GM12891 (cell line): ENCODE data around the gene PRKCD.

Experiments used
- DNase-seq: peaks from one replicate; pipeline ENCODE4 v3.0.0; 2011; ENCODE audit warnings: low spot score; ENCODE audit not compliant: insufficient read length
- FAIRE-seq: peaks from 2 replicates; lab custom pipeline; 2011; peaks lifted over from hg19 to GRCh38; lab: Jason Lieb, UNC
- PAX5 ChIP-seq: IDR thresholded peaks from 2 replicates; pipeline ENCODE4 v1.6.1; 2011; ENCODE audit warnings: low read length, moderate library complexity, mild to moderate bottlenecking; ENCODE audit not compliant: insufficient read depth, severe bottlenecking
- POLR2A ChIP-seq: IDR thresholded peaks from 2 replicates; pipeline ENCODE4 v1.6.1; 2011; ENCODE audit warnings: low read depth, low read length, control low read depth
- POLR2AphosphoS5 ChIP-seq: IDR thresholded peaks from 2 replicates; pipeline ENCODE4 v1.6.1; 2011; ENCODE audit warnings: low read depth, low read length, control low read depth
- POU2F2 ChIP-seq: IDR thresholded peaks from 2 replicates; pipeline ENCODE4 v1.6.1; 2011; ENCODE audit warnings: low read depth, mild to moderate bottlenecking, control low read depth, low read length, moderate library complexity
- SPI1 ChIP-seq: IDR thresholded peaks from 2 replicates; pipeline ENCODE4 v1.6.1; 2011; ENCODE audit warnings: low read depth, low read length, control low read depth
- TAF1 ChIP-seq: IDR thresholded peaks from 2 replicates; pipeline ENCODE4 v1.6.1; 2011; ENCODE audit warnings: low read depth, low read length, control low read depth

PRKCD gene

DNA sequence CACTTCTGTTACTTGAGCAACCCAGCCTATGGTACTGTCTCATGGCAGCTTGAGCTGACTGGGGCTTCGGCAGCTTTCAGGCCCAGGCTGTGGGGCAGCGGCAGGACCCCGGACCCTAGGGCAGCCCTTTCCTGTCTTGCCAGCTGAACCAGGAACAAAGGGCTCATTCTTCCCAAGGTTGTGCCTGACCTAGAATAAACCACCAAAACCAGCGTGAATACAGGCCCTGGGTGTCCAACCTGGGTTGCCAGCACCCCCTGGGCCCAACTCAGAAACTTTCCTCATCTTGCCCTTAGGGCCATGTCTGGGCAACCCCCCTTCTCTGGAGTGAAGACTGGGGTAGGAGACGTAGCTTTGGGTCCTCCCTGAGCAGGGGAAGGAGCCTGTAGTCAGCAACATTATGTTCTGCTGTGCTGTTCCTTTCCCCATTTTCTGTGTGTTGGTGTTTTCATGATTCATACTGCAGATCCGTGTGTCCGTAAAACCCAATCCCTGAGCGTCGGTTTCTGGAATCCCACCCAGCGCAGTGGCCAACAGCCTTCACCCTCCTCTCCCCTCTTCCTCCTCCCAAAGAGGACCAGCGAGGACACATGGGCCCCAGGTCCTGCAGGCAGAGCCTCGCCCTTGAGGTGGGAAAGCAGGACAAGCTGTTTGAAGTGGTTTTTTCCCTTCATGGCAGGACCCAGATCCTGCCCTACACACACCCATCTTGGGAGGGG is 61.3 kb downstream of the PRKCD start:
- DNase-seq = no peak
- peak; percentile 9 for FAIRE-seq
- no peak for TF ChIP-seq PAX5
- TF ChIP-seq TAF1 = no peak

DNA sequence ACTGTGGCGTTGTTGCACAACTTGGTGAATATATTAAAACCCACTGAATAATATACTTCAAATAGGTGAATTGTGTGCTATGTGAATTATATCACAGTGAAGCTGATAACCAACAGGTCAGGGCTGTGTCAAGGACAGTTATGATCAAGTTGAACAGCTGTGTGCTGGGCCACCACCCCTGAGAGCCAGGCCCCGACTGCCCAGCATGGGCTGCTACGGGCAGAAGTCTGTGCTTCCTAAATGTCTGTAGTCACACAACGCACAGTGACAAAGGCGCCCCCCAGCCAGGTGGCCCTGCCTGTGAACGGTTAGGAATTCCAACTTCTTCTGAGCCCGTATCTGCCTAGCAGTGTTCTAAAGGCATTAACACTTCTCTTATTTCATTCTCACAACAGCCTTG is 62.0 kb downstream of the PRKCD start:
- TF ChIP-seq PAX5 (no peak), POLR2AphosphoS5 (no peak), POU2F2 (no peak), TAF1 (no peak), SPI1 (no peak), POLR2A (no peak)
- no peak for FAIRE-seq

DNA sequence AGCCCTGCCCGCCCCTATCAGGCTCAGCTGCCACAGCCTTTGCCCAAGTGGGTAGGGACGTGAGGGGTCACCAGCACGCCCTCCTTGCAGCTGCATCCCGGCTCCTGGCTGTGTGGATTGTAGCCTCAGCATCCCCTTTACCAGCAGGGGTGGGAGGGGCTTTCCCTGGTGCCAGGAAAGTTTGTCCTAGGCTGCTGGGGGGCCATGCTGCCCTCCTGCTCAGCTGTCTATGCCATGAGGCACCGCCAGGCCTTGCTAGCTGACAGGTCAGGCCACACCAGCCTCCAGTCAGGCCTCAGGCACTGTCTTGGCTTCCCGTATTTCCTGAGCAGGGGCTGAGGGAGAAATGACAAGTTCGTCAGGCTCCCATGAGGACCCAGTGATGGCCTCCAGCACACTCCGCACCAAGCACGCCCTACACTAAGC is 62.5 kb downstream of the PRKCD start:
- FAIRE-seq (no peak), DNase-seq (no peak)
- TF ChIP-seq POLR2AphosphoS5 (0 out of 2 replicates have a peak, but pooled peaks have one; percentile 37), POU2F2 (no peak), PAX5 (no peak), POLR2A (no peak; the same call in 1 of the 2 replicates), TAF1 (no peak), SPI1 (no peak)

More for the DNA sequence above, 62.0 kb downstream of the PRKCD start:
- DNase-seq = no peak

DNA sequence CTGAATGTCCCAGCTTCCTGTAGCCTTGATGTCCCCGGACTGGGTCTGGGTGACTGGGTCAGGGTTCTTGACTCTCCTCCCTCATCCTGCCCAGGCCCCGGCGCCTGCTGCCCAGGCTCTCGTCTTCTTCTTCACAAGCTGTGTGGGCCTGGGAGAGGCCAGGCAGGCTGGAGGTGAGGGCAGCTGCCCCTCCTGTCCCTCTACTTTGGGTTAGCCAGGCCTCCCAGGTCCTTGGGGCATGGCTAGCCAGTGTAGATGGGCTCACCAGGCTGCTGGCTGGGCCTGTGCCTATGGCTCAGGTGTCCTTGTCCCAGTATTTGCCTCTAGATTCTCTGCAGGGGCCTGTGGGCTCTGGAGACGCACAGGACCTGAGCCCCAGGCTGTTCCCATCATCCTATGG is 63.0 kb downstream of the PRKCD start:
- TF ChIP-seq TAF1 (no peak), SPI1 (no peak), POU2F2 (no peak), PAX5 (no peak), POLR2AphosphoS5 (no peak), POLR2A (no peak)
- FAIRE-seq (no peak), DNase-seq (no peak)

DNA sequence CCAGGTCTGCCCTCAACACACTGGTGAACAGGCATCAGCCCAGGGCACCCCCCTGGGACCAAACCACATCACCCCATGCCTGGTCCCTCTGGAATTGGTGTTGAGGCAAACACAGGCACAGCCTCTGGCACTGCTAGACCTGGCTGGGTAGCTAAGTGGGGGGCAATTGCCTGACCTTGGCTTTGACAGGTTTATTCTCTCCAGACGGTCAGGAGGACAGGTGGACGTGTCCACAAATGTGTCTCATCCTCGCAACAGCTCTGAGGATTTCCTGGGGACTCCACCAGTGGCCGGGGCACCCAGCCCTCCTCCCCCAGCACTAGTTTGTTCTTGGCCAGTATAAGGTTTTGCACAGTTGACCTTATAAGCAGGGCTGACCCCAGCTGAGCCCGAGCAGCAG is 63.5 kb downstream of the PRKCD start:
- DNase-seq (no peak), FAIRE-seq (no peak)
- no peak for TF ChIP-seq POU2F2
- no peak for TF ChIP-seq PAX5
- TF ChIP-seq TAF1 = no peak
- TF ChIP-seq POLR2AphosphoS5 = no peak
- TF ChIP-seq POLR2A = no peak
- TF ChIP-seq SPI1 = no peak

DNA sequence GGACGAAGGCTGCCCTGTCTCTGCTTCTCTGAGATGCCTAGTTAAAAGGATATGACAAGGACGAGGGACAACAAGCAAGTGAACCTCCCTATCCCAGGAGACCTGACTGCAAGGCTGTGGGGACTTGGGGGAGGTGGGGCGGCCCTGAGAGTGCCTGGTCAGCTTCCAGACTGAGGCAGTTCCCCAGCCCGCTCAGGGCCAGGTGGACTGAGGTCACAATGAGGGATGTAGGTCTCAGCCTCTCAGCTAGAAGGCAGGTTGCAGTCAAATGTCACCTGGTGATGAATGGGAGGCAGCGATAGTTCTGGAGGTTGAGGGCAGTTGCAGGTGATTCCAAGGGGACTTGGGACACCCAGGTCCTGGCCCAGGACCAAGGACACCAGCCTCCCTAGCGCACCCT is 64.2 kb downstream of the PRKCD start:
- DNase-seq (no peak), FAIRE-seq (no peak)
- TF ChIP-seq SPI1 (no peak), TAF1 (no peak), PAX5 (no peak), POLR2A (no peak), POU2F2 (no peak)

DNA sequence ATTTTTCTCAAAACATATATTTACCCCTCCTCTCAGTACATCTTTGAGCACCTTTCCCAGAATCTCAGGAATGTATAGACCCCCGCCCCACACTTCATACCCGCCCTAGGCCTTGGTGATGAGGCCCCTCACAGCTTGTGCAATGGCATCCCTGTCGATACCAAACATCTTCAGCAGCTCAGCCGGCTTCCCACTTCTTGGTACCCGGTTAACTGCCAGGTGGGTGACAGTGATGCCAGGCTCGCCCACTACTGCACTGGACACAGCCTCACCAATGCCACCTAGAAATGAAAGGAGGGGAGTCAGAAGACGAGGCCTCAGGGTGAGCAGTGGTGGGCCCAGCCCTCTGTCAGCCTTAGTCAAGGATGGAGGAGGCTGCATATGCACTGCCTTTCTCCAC is 64.6 kb downstream of the PRKCD start:
- FAIRE-seq (no peak), DNase-seq (no peak)
- TF ChIP-seq TAF1 (no peak), POLR2AphosphoS5 (no peak), POLR2A (no peak), SPI1 (no peak), PAX5 (no peak), POU2F2 (no peak)

DNA sequence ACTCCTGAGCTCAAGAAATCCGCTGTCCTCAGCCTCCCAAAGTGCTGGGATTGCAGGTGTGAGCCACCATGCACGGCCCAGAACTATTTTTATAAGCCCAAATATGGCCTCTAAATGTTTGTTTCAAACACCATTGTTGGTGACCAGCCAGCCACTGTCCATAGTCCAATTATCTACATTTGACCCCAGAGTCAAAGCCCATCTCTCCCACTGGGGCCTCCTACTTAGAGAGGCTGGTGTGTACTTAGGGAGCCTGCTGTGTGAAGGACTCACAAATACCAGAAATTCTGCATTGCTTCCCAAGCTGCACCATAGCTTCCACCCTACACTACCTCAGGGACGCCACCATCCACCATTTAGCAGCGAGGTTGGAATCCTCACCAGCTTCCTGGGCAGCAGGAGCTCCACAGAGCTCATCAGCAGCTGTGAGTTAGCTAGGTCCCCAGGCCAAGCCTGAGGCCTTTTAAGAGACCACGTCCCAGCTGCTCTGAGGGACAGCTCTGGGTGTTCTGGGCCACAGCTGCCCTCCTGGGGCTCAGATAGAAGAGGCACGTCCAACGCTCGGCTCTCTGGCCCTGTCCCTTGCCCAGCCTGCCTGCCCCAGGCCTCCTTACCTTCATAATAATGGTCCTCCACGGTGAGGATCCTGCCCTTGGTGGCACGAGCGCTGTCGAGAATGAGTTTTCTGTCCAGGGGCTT is 65.3 kb downstream of the PRKCD start:
- FAIRE-seq = no peak

DNA sequence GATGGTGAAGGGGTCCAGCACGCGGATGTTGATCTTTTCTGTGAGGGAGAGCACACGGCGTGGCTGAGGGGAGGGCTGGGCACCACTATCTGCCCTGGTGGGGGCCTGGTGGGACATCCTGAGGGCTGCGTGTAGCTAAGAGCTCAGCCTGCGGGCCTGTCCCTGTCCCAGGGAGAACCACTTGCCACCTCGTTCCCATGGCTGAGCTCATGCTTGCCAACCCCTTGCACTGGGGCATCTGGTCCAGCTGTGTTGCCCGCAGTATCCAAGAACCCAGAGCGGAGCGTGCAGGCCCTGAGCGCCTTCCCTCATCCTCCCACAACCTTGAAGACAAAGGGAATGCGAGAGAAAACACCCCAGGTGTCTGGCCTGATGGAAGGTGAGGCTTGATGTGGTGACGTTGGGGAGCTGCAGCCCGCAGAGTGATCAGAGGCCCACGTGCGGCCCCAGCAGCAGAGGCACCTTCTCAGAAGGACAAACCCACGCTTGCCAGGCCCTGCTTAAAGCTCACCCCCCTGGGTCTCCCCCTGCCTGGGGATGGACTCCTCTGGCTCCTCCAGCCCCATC is 65.9 kb downstream of the PRKCD start:
- TF ChIP-seq POLR2A (no peak), POU2F2 (no peak), POLR2AphosphoS5 (no peak), PAX5 (no peak), TAF1 (no peak), SPI1 (no peak)
- no peak for FAIRE-seq

More for the DNA sequence above, 65.3 kb downstream of the PRKCD start:
- no peak for DNase-seq
- no peak for TF ChIP-seq POLR2AphosphoS5
- no peak for TF ChIP-seq TAF1
- no peak for TF ChIP-seq SPI1
- TF ChIP-seq PAX5 = no peak
- no peak for TF ChIP-seq POU2F2

More for the DNA sequence above, 65.9 kb downstream of the PRKCD start:
- no peak for DNase-seq
